C4-2B (cell line): ENCODE results near the gene RINL.
"Not testable (repeated sequence)": the region's sequence is repeated elsewhere in the genome, so short reads cannot be mapped to it uniquely, and the experiment has no call there.

Experiments used
- CTCF ChIP-seq: fragments of 450-650 bp; conservative IDR thresholded peaks from 2 replicates; pipeline ENCODE4 v1.5.1; 2017; ENCODE audit warnings: mild to moderate bottlenecking
- ZFX ChIP-seq: fragments of 450-650 bp; IDR thresholded peaks from 2 replicates; pipeline ENCODE4 v1.6.1; 2017

- not testable (repeated sequence) for TF ChIP-seq CTCF, ZFX
These were observed 23.1 kb downstream of the RINL start for GRCh38 chr19:38854961-38855360.
